Ovary (tissue), 3 donors: ENCODE data around the gene OSBPL3.

Experiments used
- CTCF ChIP-seq, 3 donors: fragments of 450-650 bp in 2 of 3; fragments of 200-600 bp in 1 of 3; IDR thresholded peaks; one replicate each; pipeline versions ENCODE4 v1.5.1 to v1.8.0; 2016 to 2022; ENCODE audit warnings: antibody characterized with exemption in 3 of 3, mild to moderate bottlenecking in 1 of 3
- POLR2A ChIP-seq: fragments of 450-650 bp; IDR thresholded peaks from one replicate; pipeline ENCODE4 v1.6.1; 2017; ENCODE audit warnings: antibody characterized with exemption, mild to moderate bottlenecking, moderate library complexity
- donor health status: DM: no; HTN: no; CAD: no.

GRCh38 chr7:24975644-24976260, 4.2 kb downstream of the OSBPL3 start:
- TF ChIP-seq POLR2A = no peak
- no peak for TF ChIP-seq CTCF (IDR thresholded peaks at IDR 0.05)
